ENCODE results near the gene ADK.
"Not testable (repeated sequence)": the region's sequence is repeated elsewhere in the genome, so short reads cannot be mapped to it uniquely, and the experiment has no call there.

Gene ADK

DNA sequence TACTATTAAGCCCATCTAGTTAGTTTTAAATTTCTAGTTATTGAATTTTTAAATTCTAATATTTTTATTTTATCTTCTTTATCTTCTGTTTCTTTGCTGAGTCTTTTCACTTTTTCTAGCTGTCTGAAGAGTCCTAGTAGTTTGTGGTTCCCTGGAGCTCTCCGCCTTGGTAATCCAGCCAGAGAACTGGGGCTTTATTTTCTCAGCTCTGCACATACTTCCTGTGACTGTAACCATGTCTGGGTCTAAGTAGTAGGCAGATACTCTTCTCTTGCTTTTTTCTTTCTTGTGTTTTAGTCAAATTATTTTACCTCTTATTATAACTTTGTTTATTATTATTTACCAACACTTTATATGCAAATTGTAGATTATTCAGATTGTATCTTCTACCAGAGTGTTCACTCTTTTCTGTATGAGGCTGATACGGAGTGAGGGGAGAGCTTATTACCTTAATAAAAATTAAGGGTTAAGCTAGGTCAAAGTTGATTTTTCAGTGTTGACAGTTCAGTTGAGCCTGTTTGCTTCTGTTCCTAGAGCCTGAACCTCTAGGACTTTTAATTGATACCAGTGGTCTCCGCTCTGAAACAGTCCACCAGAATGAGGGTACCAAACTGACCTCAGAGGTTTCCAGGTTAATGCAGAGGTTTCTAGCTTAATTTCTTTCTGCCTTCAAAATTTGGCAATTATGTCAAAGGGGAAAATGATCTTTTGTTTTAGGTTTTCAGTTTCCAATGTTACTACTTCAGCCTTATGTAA, 155.4 kb downstream of the ADK start:
- DNase-seq, result no peak

DNA sequence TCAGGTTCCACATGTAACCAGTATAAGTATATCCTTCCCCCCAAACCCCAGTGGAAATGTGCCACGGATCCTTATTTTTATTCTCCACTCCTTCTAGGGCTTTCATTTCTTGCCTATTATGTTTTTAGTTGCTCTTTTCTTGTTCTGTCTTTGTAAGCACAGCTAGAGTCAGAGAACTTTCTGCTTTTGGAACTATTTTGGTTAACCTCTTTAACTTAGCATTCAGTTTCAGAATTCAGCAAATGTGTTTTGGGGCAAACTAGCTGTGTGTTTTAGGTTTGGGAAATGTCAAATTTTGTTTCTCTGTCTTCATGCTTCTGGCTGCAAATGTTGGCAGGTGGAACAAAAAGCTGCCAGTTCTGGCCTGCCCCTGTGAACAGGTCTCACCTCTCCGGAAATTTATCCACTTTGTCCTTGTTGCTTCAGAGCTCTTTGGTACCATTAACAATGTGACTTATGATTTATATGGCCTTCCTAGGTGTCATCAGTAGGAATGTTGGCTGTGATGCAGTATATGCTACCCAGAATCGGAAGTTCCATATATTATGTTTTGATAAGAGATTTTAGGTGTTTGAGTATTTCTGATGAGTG, 156.1 kb downstream of the ADK start:
- DNase-seq, result no peak

DNA sequence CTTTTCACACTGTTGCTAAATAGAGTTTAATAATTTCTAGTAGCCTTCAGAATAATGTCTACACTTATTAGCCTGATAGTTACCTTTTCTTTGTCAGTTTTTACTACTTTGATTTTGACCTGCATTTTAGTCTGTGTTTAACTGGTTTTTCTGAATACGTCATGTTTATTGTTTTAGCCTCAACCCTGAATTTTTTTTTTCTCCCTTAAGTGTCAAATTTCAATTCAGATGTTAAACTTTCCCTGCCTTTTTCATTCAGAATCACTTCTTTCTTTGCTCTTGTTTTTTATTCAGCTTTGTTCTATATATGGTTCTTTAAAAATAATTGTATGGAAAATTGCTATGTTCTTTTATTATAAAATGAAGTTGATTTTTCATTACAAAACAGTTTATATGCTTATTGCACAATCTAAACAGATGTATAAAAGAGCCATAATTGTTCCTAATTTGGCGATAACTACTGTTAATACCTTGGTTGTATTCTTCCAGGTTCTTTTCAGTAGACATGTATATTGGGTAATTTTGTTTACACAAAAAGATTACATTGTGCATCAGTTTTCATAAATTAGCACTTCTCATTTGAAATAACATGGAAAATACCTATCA, 159.7 kb downstream of the ADK start:
- no peak for DNase-seq

DNA sequence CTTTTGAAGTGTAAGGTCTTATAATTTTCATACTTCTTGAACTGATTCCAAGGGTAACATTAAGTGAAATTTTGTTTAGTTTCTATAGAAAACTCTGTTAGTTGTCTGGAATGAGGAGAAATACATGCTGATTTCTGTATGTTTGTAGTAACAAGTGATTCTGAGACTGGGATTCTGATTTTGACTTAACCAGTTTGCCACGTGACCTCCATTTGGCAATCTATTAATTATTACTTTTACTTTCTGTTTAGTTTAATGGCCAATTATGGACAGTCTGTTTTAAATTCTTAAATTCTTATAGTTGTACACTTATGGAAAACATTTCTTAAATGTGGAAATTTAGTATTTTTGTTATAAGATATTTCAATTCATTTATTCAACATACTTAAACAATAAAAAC, 163.1 kb downstream of the ADK start:
- DNase-seq, result no peak

DNA sequence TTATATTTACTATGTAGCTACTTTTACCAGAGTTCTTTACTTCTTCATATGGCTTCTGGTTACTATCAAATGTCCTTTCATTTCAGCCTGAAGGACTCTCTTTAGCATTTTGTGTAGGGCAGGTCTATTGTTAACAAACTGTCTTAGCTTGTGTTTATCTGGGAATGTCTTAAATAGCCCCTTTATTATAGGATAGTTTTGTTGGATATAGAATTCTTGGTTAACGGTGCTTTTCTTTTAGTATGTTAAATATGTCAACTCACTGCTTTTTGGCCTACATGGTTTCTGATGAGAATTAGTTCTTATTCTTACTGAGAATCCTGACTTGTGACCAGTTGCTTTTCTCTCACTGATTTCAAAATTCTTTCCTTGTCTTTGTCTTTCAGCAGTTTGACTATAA, 169.0 kb downstream of the ADK start:
- no peak for DNase-seq

DNA sequence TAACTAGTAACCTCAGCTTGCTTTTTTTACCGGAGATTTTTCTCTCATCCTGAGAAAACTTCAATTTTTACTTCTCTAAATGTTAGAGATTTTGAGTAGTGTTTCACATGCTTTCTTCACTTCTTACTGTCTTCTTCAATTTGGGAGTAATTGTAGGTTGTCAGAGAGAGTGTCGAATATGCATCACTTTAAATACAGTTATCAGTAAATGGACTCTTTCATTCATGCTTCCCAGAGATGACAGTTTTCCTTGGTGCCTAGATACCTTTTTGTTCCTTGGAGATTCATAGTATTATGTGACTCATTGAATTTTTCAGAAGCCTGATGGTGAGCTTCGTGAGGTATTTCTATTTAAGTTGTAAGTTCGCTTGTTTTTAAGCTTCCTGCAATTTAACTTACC, 169.7 kb downstream of the ADK start:
- no peak for DNase-seq

DNA sequence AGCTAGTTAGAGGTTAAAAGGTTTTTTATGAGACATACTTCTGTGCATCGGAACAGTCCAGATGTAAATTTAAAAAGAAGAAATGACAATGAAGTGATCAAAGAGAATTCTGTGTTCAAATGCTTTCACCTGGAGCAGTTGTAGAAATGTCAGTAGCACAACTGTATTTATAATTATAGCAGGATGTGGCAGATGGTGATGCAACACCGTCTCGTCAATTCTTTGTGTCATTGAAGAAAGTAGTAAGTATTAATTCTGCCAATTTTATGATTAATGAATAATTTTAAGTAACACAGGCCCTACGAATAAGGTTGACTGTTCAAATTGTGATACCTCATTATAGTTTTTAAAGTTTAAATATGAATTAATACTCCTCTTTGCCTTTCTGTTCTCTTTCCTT, 171.1 kb downstream of the ADK start:
- DNase-seq, result no peak

DNA sequence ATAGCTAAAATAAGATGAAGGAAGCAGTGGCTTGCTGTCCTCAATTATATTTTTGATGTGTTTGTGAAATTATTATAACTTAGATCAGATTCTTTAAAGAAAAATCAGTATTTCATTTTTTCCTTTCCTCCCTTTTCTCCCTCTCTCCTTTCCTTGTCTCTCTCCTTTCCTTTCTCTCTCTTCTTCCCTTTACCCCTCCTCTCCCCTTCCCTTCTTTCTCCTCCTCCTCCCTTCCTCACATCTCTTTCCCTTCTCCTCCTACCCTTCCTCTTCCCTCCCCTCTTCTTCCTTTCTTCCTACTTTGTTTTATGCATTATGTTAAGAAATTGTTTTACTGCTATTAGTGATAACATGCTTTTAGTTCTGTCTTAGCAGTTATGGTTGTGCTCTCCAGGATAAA, 171.5 kb downstream of the ADK start:
- no peak for DNase-seq

DNA sequence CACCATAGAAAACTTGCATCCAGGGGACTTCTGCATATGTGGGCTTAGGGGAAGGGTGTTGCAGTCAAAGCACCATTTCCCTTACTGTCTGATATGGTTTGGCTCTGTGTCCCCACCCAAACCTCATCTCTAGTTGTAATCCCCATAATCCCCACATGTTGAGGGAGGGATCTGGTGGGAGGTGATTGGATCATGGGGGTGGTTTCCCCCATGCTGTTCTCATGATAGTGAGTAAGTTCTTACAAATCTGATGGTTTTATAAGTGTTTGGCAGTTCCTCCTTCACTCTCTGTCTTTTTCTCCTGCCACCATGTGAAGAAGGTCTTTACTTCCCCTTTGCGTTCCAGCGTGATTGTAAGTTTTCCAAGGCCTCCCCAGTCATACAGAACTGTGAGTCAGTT, 177.4 kb downstream of the ADK start:
- DNase-seq, result no peak

DNA sequence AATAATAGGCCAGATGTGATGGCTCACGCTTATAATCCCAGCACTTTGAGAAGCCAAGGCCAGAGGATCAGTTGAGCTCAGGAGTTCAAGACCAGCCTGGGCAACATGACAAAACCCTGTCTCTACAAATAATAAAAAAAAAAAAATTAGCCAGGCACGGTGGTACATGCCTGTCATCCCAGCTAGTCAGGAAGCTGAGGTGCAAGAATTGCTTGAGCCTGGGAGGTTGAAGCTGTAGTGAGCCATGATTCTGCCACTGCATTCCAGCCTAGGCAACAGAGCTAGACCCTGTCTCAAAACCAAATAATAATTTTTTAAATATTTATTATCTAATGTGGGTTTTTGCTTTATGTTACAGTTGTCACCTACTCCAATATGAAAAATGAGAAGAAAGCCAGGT, 178.9 kb downstream of the ADK start:
- DNase-seq, result no peak

DNA sequence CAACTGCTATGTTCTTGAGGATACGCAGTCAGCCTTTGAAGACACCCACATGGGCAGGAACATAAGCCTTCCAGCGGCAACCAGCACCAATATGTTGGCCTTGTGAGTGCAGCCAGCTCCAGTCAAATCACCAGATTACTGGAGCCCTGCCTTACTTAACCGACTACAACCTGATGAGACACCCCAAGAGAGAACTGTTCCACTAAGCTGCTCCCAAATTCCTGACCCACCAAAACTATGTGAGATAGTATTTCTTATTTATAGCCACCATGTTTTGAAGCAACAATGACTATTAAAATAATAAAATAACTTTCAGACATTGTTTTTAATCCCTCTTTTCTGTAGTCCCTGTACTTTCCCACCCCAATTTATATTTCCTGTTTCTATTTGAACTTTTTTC, 179.6 kb downstream of the ADK start:
- no peak for DNase-seq

DNA sequence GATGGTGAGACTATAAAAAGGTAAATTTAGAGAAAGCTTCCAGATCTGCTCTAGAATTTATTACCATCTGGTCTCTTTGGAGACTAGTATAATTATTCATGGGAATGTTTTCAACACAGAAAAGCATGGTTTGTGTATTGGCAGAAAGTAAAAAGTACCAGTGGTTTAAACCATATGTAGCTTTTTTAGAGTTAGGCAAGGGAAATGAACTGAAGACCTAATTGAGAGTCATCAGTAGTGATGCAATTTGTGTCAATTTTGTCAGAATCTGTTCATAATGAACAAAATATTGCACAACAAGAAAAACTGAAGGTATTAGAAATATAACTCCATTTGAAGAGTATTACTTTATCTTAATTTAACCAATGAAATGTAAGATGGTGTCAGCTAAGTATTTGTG, 181.4 kb downstream of the ADK start:
- DNase-seq, result no peak

DNA sequence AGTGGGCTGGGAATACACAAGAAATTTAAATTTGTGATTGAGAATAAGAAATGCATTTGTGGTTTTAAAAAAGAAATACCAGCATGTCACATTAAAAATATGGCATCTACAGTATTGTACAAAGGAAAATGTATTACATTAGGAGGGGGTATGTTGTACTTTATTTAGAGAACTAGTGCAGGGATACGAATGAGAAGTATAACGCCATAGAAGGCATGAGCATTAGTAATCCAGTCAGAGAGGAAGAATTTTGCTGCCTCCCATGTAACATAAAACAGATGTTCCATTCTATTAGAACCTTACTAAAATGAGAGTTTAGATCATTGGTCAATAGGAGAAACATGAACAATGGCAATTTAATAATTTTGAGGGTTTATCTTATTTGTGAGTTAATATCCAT, 182.2 kb downstream of the ADK start:
- DNase-seq, result no peak

DNA sequence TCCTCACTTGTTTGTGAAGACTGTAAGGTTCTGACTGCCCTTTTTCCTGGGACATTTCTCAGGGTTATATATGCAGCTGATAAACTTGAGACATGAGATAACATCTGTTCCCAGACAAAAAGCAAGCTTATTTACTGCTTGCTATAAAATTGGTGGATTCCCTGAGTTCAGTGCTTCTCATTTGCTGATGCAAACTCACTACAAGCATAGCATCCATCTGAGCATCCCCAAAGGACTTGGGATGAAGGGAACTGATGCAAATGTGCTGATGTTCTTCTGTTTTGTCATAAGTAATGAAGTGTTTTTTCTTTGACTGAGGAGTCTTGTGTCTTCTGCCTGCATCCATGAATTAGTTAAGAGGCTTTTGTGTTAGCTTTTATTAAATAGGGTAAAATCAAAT, 183.2 kb downstream of the ADK start:
- DNase-seq, result no peak

DNA sequence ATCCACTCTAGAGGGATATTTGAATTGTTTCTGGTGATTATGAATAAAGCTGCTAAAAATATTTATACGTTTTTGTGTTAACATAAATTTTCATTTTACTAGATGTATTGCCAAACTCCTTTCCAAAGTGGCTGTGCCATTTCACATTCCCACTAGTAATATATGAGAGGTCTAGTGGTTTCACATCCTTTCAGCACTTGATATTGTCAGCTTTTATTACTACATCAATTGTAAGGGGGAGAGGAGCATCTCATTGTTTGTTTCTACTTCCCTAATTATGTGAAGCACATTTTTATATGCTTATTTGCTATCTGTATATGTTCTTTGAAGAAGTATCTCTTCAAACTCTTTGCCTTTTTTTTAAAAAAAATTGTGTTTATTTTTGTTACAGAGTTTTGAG, 184.5 kb downstream of the ADK start:
- DNase-seq, result no peak

DNA sequence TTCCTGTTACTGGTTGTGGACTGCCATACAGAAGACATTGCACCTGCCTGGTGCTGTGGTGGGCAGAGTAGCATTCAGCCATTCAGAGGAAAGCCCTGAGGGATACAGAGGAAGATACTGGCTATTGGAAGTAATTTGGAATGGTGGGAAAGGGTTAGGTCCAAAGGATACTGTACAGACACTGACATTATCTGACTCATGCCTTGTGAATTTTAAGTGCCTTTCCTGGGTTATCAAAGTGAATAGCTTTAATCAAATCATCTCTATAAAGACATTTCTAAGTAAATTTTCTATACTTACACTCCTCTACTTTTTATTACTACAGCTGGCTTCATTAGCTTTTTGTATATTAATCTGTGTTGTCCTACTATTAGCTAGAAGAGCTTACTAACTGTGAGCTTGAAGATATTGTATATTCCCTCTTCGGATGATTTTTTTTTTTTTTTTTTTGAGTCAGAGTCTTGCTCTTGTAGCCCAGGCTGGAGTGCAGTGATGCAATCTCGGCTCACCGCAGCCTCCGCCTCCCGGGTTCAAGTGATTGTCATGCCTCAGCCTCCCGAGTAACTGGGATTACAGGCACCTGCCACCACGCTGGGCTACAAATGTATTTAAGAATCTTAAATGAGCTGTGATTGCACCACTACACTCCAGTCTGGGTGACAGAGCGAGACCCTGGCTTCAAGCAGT, 186.5 kb downstream of the ADK start:
- DNase-seq, result no peak

DNA sequence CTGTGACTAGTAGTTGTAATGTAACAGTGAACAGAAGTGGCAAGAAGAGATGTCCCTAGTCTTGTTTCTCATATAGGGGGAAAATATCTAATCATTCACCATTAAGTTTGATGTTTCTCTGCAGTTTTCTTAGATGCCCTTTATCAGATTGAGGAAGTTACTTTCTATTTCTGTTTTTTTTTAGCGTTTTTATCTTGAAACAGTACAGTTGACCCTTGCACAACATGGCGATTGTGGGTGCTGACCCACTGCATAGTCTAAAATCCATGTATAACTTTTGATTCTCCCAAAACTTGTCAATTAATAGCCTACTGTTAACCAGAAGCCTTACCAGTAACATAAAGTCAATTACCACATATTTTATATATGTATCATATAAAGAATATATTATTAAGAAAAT, 192.0 kb downstream of the ADK start:
- no peak for DNase-seq

DNA sequence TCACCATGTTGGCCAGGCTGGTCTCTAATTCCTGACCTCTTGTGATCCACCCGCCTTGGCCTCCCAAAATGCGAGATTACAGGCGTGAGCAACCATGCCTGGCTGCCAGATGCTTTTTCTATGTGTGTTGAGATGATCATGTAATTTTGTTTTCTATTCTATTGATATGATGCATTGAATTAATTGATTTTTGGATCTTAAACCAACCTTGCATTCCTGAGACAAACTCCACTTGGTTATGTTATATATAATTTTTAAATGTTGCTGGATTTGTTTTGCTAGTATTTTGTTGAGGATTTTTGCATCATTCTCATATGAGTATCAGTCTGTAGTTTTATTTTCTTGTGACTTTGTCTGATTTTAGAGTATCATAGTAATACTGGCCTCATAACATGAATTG, 192.8 kb downstream of the ADK start:
- no peak for DNase-seq

DNA sequence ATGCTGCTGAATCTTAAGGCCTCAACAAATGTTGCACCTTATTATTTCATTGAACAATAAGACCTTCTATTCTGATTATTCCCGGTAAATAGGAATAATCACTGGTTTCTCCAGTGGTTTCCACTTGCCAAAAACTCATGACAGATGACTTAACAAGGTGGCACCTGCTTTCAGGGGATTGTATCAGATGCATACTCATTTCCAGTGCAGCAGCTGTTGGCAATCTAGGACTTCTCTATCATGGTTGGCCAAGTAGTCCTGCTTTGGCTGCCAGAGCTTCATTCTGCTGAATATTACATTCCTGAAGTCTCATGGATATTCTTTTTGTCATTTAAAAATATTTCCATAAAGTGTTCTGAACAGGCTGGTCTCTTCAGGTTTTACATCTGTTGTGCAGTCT, 193.3 kb downstream of the ADK start:
- no peak for DNase-seq

DNA sequence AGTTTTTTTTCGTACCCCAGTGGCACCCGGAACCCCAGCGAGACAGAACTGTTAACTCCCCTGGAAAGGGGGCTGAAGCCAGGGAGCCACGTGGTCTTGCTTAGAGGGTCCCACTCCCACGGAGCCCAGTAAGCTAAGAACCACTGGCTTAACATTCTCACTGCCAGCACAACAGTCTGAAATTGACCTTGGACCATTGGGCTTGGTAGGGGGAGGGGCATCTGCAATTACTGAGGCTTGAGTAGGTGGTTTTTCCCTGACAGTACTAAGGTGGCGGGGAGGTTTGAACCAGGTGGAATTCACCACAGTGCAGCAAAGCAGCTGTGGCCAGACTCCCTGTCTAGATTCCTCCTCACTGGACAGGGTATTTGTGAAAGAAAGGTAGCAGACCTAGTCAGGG, 196.5 kb downstream of the ADK start:
- DNase-seq, result no peak

DNA sequence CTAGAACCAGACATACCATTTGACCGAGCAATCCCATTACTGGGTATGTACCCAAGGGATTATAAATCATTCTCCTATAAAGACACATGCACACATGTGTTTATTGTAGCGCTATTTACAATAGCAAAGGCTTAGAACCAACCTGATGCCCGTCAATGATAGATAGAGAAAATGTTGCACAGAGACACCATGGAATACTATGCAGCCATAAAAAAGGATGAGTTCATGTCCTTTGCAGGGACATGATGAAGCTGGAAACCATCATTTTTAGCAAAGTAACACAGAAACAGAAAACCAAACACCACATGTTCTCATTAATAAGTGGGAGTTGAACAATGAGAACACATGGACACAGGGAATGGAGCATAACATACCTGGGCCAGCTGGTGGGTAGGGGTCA, 202.0 kb downstream of the ADK start:
- DNase-seq, result not testable (repeated sequence)

DNA sequence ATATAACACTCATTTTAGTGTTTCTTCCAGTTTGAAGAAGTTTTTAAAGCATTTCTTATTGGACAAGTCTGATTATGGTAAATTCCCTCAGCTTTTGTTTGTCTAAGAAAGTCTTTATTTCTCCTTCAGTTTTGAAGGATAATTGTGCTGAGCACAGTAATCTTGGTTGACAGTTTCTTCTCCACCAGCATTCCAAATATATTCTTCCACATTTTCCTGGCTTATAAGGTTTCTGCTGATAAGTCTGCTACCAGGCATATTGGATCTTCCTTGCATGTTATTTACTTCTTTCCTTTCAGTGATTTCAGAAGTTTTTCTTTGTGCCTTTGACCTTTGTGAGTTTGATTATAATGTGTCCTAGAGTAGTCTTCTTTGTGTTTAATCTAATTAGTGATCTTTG, 210.7 kb downstream of the ADK start:
- no peak for DNase-seq

DNA sequence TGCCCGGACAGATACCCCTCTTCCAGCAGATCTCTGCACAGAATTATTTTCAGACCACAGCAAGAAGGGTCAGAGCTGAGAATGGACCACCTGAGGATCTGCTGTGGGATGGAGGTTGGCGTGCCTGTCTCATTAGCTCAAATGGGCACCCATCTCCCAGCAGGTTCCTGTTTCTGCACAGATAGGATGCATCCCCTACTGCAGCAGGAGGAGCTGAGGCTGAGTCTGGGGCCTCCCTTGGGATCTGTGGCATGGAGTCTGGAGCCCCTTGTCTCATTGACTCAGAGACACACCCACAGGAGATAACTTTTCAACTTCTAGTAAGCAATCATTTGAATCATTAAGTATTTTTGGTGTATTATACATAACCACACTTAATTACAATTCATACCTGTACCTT, 212.7 kb downstream of the ADK start:
- DNase-seq, result no peak

DNA sequence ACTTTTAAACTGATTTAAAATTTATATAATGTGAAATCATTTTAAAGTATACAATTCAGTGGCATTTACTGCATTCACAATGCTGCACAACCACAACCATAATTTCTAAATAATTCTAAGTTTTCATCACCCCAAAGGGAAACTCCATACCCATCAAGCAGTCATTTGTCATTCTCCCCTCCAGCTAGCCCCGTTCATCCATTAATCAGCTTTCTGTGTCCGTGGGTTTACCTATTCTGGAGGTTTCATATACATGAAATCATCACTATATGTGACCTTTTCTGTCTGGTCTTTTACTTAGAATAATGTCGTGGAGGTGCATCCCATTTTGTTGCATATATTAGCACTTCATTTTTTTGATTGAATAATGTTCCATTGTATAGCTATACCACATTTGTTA, 214.1 kb downstream of the ADK start:
- DNase-seq, result no peak

Measured in NCI-H1048 (cell line).